T-helper 17 cell (primary cell): ENCODE data around the gene MEA1. TPM values are rescaled to one million over a fixed set of nuclear protein-coding genes. Genes with fewer than 3 reads are reported as not detected.

ENCODE experiments used
- ATAC-seq: fragments of 150-1000 bp; cut with Tn5 transposase; 2 replicates; pipeline ENCODE4 v1.10.0; 2021; ENCODE audit warnings: mild to moderate bottlenecking, moderate library complexity
- DNase-seq, 3 donors: peaks; one replicate each; pipeline versions ENCODE4 v3.0.0 to v3.0.0-alpha.2; 2020 to 2021
- H3K9me3 ChIP-seq: one replicate; pipeline ENCODE4 v1.7.0; 2013; ENCODE audit warnings: low read length, mild to moderate bottlenecking; ENCODE audit not compliant: control insufficient read depth, poor library complexity, severe bottlenecking
- H3K27ac Mint-ChIP-seq: one replicate; pipeline ENCODE4 v1.8.0; 2022; ENCODE audit warnings: mild to moderate bottlenecking, moderate library complexity, mixed read lengths
- H3K27me3 Mint-ChIP-seq: one replicate; pipeline ENCODE4 v1.8.0; 2022; ENCODE audit warnings: mixed read lengths
- H3K36me3 Mint-ChIP-seq: one replicate; pipeline ENCODE4 v1.8.0; 2022; ENCODE audit warnings: low read depth, mixed read lengths
- H3K4me1 Mint-ChIP-seq: one replicate; pipeline ENCODE4 v1.8.0; 2022; ENCODE audit warnings: mild to moderate bottlenecking, mixed read lengths
- H3K4me3 Mint-ChIP-seq: one replicate; pipeline ENCODE4 v1.8.0; 2022; ENCODE audit warnings: mild to moderate bottlenecking, moderate library complexity, mixed read lengths
- total RNA-seq, 4 donors: library from RNA in 2 of 4; stranded (reverse) in 2 of 4; gene quantifications; one replicate each; pipeline ENCODE4 v1.2.3 and lab custom pipeline; 2022 to 2026

The MEA1 gene
- total RNA-seq, 2 donors from 2014 or later = 23.7 to 26.3 TPM

DNA sequence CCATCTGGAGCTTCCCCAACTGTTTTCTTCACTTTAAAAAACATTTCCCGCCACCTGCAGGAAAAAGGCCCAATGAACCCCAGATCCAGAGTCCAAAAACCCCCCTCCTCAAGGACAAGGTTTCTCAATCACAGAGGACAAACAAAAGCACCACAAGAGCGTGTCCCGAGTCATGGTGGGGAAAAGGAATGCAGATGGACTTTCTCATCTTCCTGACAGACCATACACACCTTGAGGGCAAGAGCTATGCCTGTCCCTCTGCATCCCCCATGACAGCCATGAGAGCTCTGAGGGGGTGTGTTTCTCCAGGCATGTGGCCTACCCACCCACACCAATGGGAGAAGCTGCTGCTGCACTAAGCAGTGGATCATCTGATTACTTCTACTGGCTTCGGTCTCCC lies 43.8 kb downstream of the MEA1 start:
- ATAC-seq (no peak), DNase-seq (no peak)
- Mint-ChIP-seq H3K36me3 (no peaks in the 10 kb centered on the region), H3K27ac (no peak overlapping the region), H3K4me3 (no peak overlapping the region), H3K4me1 (peaks cover 5% of the 10 kb centered on the region), H3K27me3 (no peaks in the 10 kb centered on the region)
- H3K9me3 ChIP-seq = no peaks in the 10 kb centered on the region

DNA sequence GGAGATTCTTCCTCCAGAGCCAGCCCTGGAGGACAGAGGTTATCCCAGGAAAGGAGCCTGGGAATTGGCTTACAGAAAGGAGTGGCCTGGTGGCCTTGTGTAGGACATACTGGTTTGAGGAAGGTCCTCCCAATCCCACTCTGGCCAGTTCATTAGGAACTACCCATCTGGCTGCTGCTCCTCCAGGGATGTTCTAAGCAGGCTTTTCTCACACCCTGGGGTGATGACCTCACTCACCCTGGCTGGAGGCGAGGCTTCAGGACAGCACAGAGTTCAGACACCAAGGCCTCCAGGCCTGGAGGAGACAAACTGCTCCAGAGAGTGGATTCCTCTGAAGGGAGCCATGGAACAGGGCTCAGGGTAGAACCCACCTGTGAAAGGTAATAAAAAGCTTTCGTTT lies 44.3 kb downstream of the MEA1 start:
- Mint-ChIP-seq H3K27me3 (no peaks in the 10 kb centered on the region), H3K4me3 (no peak overlapping the region), H3K27ac (no peak overlapping the region), H3K4me1 (peaks cover 5% of the 10 kb centered on the region), H3K36me3 (no peaks in the 10 kb centered on the region)
- no peak for DNase-seq
- no peaks in the 10 kb centered on the region for H3K9me3 ChIP-seq
- ATAC-seq = no peak

DNA sequence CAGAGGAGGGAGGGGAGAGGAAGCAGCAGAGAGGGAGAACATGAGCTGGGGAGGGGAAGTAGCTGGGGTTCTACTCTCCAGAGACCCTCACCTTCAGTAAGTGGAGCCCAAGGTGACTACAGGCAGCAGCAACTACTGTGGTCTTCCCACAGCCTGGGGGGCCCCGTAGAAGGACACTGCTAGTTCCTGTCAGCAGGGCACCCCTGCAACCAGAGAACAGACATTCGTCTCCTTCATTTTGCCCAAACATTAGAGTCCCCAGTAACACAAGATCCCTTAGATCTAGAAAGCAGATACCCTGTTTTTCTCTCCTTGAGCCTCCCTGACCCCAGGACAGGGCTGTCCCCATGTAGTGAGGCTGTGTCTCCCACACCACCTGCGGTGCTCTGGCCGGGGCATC lies 45.0 kb downstream of the MEA1 start:
- ATAC-seq (no peak), DNase-seq (no peak)
- no peak overlapping the region for H3K4me3 Mint-ChIP-seq
- H3K27ac Mint-ChIP-seq = no peak overlapping the region
- no peaks in the 10 kb centered on the region for H3K36me3 Mint-ChIP-seq
- H3K9me3 ChIP-seq = no peaks in the 10 kb centered on the region
- peaks cover 5% of the 10 kb centered on the region for H3K4me1 Mint-ChIP-seq
- no peaks in the 10 kb centered on the region for H3K27me3 Mint-ChIP-seq

DNA sequence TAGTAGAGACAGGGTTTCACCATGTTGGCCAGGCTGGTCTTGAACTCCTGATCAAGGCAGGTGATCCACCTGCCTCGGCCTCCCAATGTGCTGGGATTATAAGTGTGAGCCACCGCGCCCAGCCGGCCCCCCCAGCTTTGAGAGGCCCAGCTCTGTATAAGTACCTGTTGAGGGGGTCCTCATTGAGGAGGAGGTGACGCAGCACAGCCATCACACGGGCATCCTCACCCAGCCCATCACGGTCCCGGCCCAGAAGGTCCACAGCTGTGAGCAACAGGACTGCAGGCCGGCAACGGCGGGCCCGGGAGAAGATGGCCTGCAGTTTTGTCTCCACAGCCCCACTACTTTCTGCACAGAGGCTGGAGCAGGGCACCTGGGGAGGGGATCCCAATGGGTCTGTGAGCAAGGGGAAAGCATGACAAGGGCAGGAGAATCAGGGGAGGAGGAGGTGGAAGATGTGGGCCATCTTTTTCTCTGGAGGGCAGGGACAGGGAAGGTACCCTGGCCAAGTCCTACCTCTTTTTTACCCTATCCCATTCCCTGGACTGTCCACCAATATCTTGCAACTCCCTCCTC lies 45.5 kb downstream of the MEA1 start:
- Mint-ChIP-seq H3K4me1 (peaks cover 5% of the 10 kb centered on the region), H3K36me3 (no peaks in the 10 kb centered on the region), H3K27me3 (no peaks in the 10 kb centered on the region), H3K4me3 (no peak overlapping the region), H3K27ac (no peak overlapping the region)
- H3K9me3 ChIP-seq = no peaks in the 10 kb centered on the region
- DNase-seq (no peak), ATAC-seq (no peak)

DNA sequence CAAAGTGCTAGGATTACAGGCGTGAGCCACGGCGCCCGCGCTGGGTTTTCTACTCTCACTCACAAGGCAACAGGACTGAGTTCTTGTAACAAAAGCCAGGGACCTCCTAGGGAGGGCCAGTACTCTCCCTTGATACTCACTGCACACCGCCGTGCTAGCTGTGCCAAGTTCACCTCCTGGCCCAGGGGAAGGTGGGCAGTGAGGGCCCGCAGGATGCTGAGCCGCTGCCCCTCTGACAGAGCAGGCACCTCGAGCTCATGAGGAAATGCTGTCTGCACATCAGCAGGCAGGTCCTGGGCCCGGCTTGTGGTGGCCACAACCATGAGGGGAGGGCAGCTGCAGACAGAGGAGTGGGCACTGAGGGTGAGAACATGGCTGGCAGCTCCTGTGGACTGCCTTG lies 46.5 kb downstream of the MEA1 start:
- no peaks in the 10 kb centered on the region for H3K9me3 ChIP-seq
- DNase-seq (no peak), ATAC-seq (no peak)
- Mint-ChIP-seq H3K27me3 (no peaks in the 10 kb centered on the region), H3K36me3 (peaks cover 2% of the 10 kb centered on the region), H3K4me1 (peaks cover 5% of the 10 kb centered on the region), H3K4me3 (no peak overlapping the region), H3K27ac (no peak overlapping the region)

DNA sequence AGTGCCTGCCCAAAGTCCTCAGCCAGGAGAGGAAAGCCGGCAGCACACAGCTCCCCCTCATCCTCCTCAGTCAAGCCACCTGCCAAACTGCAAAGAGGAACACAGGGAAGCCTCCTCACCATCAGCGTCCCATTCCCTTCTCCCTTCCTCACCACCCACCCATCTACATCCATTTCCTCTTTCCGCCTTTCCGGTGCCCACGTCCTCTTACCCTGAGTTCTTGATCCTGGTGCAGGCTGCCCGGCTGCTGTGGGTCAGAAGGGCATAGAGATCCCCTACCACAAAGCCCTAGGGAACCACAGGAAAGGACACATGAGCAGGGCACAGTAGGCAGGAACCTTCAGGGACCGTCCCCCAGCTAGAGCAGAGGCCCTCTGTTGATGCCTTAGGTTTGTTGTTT lies 47.2 kb downstream of the MEA1 start:
- Mint-ChIP-seq H3K27ac (no peak overlapping the region), H3K36me3 (peaks cover 2% of the 10 kb centered on the region), H3K27me3 (no peaks in the 10 kb centered on the region), H3K4me1 (peaks cover 5% of the 10 kb centered on the region), H3K4me3 (no peak overlapping the region)
- H3K9me3 ChIP-seq = no peaks in the 10 kb centered on the region
- ATAC-seq (no peak), DNase-seq (no peak)

DNA sequence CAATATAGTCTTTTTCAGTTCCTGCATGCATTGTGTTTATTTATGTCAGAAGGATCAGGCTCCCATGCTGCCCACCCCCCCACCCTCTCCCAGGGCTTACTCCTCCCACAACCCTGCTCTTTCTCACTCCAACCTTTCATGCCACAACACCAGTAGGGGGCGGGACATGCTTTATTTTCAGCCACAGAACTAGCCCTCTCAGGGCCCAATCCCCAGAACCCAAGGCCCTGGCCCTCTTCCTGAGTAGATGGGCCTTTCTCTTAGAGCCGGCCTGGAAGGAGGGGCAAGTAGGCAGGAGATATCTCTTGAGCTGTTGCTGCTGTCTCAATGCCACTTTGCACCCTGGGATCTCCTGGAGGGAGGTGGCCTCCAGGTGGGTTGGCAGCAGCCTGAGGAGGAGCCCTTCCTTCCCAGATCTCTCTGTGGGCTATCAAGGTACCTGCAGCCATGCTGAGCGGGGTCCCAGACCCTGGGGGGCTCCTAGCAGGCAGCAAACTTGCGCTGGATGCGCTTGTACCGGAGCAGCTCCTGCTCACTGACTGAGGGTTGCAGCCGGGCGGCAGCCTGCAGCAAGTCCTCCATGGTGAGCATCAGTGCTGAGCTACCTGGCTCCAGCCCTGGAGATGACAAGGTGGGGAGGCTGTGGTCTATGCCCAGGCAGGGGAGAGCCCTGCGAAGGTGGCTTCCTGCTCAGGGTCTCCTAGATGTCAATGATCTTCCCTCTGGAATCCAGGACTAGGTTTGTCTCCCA lies 49.7 kb downstream of the MEA1 start:
- Mint-ChIP-seq H3K4me3 (no peak overlapping the region), H3K27me3 (no peaks in the 10 kb centered on the region), H3K36me3 (peaks cover 2% of the 10 kb centered on the region), H3K4me1 (peaks cover 18% of the 10 kb centered on the region), H3K27ac (no peak overlapping the region)
- peak; percentile 47 for ATAC-seq
- H3K9me3 ChIP-seq = no peaks in the 10 kb centered on the region
- no peak for DNase-seq

DNA sequence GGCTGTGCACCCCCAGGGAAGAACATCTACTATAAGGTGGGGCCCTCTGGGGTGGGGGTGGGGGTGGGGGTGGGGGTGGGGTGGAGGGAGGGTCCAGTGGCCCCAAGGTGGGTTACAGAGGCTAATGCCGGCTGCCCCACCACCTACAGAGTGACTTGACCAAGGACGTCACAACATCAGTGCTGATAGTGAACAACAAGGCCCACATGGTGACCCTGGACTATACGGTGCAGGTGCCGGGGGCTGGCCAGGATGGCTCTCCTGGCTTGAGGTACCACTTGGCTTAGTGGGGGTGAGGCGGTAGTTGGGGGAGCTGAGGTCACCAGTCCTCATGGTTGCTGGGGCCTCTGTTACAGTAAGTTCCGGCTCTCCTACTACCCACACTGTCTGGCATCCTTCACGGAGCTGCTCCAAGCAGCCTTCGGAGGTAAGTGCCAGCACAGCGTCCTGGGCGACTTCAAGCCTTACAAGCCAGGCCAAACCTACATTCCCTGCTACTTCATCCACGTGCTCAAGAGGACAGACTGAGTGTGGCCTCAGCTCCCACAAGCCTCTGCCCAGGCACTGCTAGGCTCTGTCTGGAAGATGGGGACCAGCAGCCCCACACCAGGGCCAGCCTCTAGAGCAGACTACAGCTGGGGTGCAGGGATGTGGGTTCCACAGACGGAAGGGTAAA lies 50.4 kb downstream of the MEA1 start:
- peaks cover 17% of the 10 kb centered on the region for H3K4me1 Mint-ChIP-seq
- H3K9me3 ChIP-seq = no peaks in the 10 kb centered on the region
- H3K4me3 Mint-ChIP-seq = no peak overlapping the region
- no peak overlapping the region for H3K27ac Mint-ChIP-seq
- no peaks in the 10 kb centered on the region for H3K27me3 Mint-ChIP-seq
- ATAC-seq (no peak), DNase-seq (no peak)
- peaks cover 2% of the 10 kb centered on the region for H3K36me3 Mint-ChIP-seq

DNA sequence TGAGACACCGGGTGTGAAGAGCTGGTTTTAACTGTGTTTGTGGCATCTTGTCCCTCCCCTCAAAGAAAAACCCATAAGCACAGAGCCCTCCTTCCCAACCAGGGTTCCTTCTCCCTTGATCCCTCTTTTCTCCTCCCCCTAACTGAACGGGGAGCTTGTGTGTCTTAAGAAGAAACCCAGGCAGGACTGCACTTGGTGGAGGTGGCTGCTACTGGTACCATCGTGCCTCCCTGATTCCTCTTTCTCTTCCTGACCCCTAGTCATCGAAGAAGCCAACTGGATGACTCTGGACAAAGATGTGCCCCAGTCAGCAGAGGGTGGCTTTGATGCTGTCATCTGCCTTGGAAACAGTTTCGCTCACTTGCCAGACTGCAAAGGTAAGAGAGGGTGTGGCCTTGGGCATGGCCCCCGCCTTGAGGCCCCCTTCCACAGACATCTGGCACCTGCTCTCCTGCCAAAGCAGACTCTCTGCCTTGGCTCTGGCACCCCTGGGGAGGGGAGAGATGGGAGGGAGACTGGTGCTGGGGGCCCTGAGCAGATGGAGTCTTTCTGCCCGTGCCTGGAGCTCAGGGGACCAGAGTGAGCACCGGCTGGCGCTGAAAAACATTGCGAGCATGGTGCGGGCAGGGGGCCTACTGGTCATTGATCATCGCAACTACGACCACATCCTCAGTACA lies 51.1 kb downstream of the MEA1 start:
- H3K27me3 Mint-ChIP-seq = no peaks in the 10 kb centered on the region
- no peak for ATAC-seq
- no peaks in the 10 kb centered on the region for H3K9me3 ChIP-seq
- H3K27ac Mint-ChIP-seq = no peak overlapping the region
- H3K4me3 Mint-ChIP-seq = no peak overlapping the region
- peaks cover 17% of the 10 kb centered on the region for H3K4me1 Mint-ChIP-seq
- peaks cover 2% of the 10 kb centered on the region for H3K36me3 Mint-ChIP-seq
- no peak for DNase-seq

DNA sequence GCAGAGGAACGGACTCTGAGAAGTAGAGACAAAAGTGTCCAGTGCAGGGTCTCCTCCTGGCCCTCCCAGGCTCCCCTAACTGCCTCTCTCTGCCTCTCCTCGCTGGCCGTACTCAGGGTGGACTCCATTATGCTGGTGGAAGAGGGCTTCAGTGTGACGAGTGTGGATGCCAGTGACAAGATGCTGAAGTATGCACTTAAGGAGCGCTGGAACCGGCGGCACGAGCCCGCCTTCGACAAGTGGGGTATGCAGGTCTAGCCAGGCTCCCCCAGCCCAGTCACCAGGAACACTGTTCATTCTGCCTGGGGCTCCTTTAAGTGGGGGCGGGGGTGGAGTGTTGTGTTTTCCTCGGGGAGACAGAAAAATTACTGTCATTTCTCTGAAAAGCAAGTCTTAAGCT lies 51.6 kb downstream of the MEA1 start:
- Mint-ChIP-seq H3K27me3 (no peaks in the 10 kb centered on the region), H3K36me3 (peaks cover 2% of the 10 kb centered on the region), H3K27ac (no peak overlapping the region), H3K4me3 (peak overlapping the region; percentile 31), H3K4me1 (peaks cover 17% of the 10 kb centered on the region)
- DNase-seq (no peak), ATAC-seq (no peak)
- H3K9me3 ChIP-seq = no peaks in the 10 kb centered on the region

Other genes with a start within 250 kb of the MEA1 start
- 10 to 100 TPM; 31.9 to 34.1 TPM for gene BICRAL, start 231.9 kb downstream of the MEA1 start, total RNA-seq
- 10 to 100 TPM; 61.7 to 73.9 TPM for gene RPL7L1, start 134.3 kb downstream of the MEA1 start, total RNA-seq
- 10 to 100 TPM in 1 of 2 donors, 1 to 10 TPM in 1; 1.8 to 35.0 TPM for gene PTCRA, start 97.9 kb downstream of the MEA1 start, total RNA-seq
- 10 to 100 TPM; 45.7 to 51.9 TPM for gene CNPY3, start 84.5 kb downstream of the MEA1 start, total RNA-seq
- 1 to 10 TPM in 1 of 2 donors, under 1 TPM in 1; 0.97 to 1.5 TPM for gene GNMT, start 53.2 kb downstream of the MEA1 start, total RNA-seq
- 10 to 100 TPM; 10.2 to 15.5 TPM for gene PEX6, start 34.8 kb downstream of the MEA1 start, total RNA-seq
- gene PPP2R5D, start 29.4 kb downstream of the MEA1 start, total RNA-seq = 10 to 100 TPM; 27.5 to 28.4 TPM
- gene KLHDC3, start 303 bp upstream of the MEA1 start, total RNA-seq = 10 to 100 TPM; 31.1 TPM
- gene RRP36, start 7.7 kb upstream of the MEA1 start, total RNA-seq = 10 to 100 TPM; 25.2 to 29.0 TPM
- gene CUL7, start 39.9 kb upstream of the MEA1 start, total RNA-seq = 10 to 100 TPM in 1 of 2 donors, 1 to 10 TPM in 1; 8.2 to 11.2 TPM
- gene MRPL2, start 45.5 kb upstream of the MEA1 start, total RNA-seq = 10 to 100 TPM; 32.3 to 37.5 TPM
- gene KLC4, start 45.7 kb upstream of the MEA1 start, total RNA-seq = 10 to 100 TPM; 25.7 to 41.9 TPM
- gene PTK7, start 62.4 kb upstream of the MEA1 start, total RNA-seq = 1 to 10 TPM in 1 of 2 donors, under 1 TPM in 1; 0.62 to 1.6 TPM
- 10 to 100 TPM; 26.3 to 27.9 TPM for gene SRF, start 157.3 kb upstream of the MEA1 start, total RNA-seq
- gene CUL9, start 168.2 kb upstream of the MEA1 start, total RNA-seq = 10 to 100 TPM; 73.9 to 78.0 TPM
- gene DNPH1, start 215.5 kb upstream of the MEA1 start, total RNA-seq = 10 to 100 TPM; 32.3 to 35.0 TPM
- gene TTBK1, start 229.5 kb upstream of the MEA1 start, total RNA-seq = under 1 TPM; 0.05 to 0.16 TPM